ENCODE results near the gene TIMM8A.

DNA sequence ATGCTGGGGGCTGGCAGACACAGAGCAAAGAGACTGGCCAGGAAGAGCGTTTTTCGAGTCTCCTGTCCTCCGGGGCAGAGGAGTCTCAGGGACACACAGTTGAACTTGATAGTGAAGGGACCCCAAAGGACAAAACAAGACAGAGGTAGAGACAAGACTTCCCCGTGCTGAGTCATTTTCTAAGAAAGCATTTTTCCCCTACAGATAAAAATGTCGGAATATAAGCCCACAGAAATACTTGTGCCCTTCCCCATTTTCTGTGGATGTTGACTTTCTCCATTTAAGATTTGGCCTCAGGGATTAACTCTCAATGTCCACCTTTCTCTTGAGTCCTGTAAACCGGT is 38.0 kb upstream of the TIMM8A start:
- TF ChIP-seq, protein P1, sequence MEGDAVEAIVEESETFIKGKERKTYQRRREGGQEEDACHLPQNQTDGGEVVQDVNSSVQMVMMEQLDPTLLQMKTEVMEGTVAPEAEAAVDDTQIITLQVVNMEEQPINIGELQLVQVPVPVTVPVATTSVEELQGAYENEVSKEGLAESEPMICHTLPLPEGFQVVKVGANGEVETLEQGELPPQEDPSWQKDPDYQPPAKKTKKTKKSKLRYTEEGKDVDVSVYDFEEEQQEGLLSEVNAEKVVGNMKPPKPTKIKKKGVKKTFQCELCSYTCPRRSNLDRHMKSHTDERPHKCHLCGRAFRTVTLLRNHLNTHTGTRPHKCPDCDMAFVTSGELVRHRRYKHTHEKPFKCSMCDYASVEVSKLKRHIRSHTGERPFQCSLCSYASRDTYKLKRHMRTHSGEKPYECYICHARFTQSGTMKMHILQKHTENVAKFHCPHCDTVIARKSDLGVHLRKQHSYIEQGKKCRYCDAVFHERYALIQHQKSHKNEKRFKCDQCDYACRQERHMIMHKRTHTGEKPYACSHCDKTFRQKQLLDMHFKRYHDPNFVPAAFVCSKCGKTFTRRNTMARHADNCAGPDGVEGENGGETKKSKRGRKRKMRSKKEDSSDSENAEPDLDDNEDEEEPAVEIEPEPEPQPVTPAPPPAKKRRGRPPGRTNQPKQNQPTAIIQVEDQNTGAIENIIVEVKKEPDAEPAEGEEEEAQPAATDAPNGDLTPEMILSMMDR (IDR thresholded peaks at IDR 0.05), result no peak
- no peak for TF ChIP-seq POLR2A (IDR thresholded peaks at IDR 0.05)
